CD8-positive, alpha-beta memory T cell (primary cell): ENCODE measurements around the gene MSH6. TPM values are rescaled to one million over a fixed set of nuclear protein-coding genes. Genes with fewer than 3 reads are reported as not detected.
A peak's percentile ranks its signal among the peaks of the same experiment; 100 is the strongest.

Experiments
- CTCF ChIA-PET: fragments of 350-600 bp; sonication (Branson Sonifier 250); formaldehyde crosslinking; loops from one replicate; lab custom pipeline; 2021; ENCODE audit warnings: antibody characterized with exemption; lab: Charles Lee
- POLR2A ChIA-PET: fragments of 350-600 bp; sonication (Branson Sonifier 250); formaldehyde crosslinking; loops from one replicate; lab custom pipeline; 2021; ENCODE audit warnings: antibody characterized with exemption; lab: Charles Lee
- DNase-seq, 5 donors: peaks; one replicate each; pipeline versions ENCODE4 v3.0.0 to v3.0.0-alpha.2; 2020 to 2022; ENCODE audit warnings: mixed read lengths in 1 of 5
- H3K27ac ChIP-seq: one replicate; pipeline ENCODE4 v1.7.0; 2013; ENCODE audit warnings: low read depth, mild to moderate bottlenecking, low read length, moderate library complexity
- H3K27me3 ChIP-seq: 2 replicates; pipeline ENCODE4 v1.7.0; 2013; ENCODE audit warnings: low read length, mild to moderate bottlenecking; ENCODE audit not compliant: insufficient read depth, poor library complexity, severe bottlenecking
- H3K36me3 ChIP-seq: 2 replicates; pipeline ENCODE4 v1.7.0; 2013; ENCODE audit warnings: mild to moderate bottlenecking, low read length, moderate library complexity; ENCODE audit not compliant: insufficient read depth
- H3K4me1 ChIP-seq: 2 replicates; pipeline ENCODE4 v1.7.0; 2013; ENCODE audit warnings: mild to moderate bottlenecking, low read length, moderate library complexity; ENCODE audit not compliant: insufficient read depth
- H3K4me3 ChIP-seq: 2 replicates; pipeline ENCODE4 v1.7.0; 2013; ENCODE audit warnings: mild to moderate bottlenecking, low read length
- H3K9me3 ChIP-seq: 2 replicates; pipeline ENCODE4 v1.7.0; 2013; ENCODE audit warnings: mild to moderate bottlenecking, low read length
- H3K27ac Mint-ChIP-seq, 8 donors: one replicate each; pipeline ENCODE4 v1.8.0; 2020 to 2021; ENCODE audit warnings: mixed read lengths in 8 of 8, mild to moderate bottlenecking in 6 of 8, inconsistent platforms in 3 of 8, moderate library complexity in 3 of 8
- H3K27me3 Mint-ChIP-seq, 2 donors: one replicate each; pipeline ENCODE4 v1.8.0; 2020 to 2021; ENCODE audit warnings: mixed read lengths in 2 of 2, mild to moderate bottlenecking in 1 of 2, moderate library complexity in 1 of 2
- H3K36me3 Mint-ChIP-seq, 3 donors: one replicate each; pipeline ENCODE4 v1.8.0; 2020 to 2021; ENCODE audit warnings: mixed read lengths in 3 of 3, inconsistent platforms in 1 of 3, mild to moderate bottlenecking in 1 of 3
- H3K4me1 Mint-ChIP-seq, 3 donors: one replicate each; pipeline ENCODE4 v1.8.0; 2020 to 2021; ENCODE audit warnings: mixed read lengths in 3 of 3, inconsistent platforms in 1 of 3, mild to moderate bottlenecking in 1 of 3
- H3K4me3 Mint-ChIP-seq, 7 donors: one replicate each; pipeline ENCODE4 v1.8.0; 2020 to 2021; ENCODE audit warnings: mixed read lengths in 7 of 7, mild to moderate bottlenecking in 6 of 7, moderate library complexity in 4 of 7, inconsistent platforms in 2 of 7
- H3K9me3 Mint-ChIP-seq, 5 donors: one replicate each; pipeline ENCODE4 v1.8.0; 2020 to 2022; ENCODE audit warnings: mixed read lengths in 5 of 5, mild to moderate bottlenecking in 3 of 5, moderate library complexity in 2 of 5, inconsistent platforms in 1 of 5
- polyA plus RNA-seq: library from polyadenylated mRNA; unstranded; fragments of 300-500 nt; fragmentation: Illumina TruSeq; gene quantifications from one replicate; pipeline ENCODE4 v1.2.3, GENCODE V29; 2021
- total RNA-seq, 2 experiments: library from RNA; stranded (reverse); gene quantifications; one replicate each; pipeline ENCODE4 v1.2.3, GENCODE V29; 2021

MSH6 gene
- total and polyA plus RNA-seq, 3 experiments from 2014 or later, result 17.6 to 152 (median 142) TPM

GRCh38 chr2:47805850-47806249, 22.9 kb downstream of the MSH6 start:
- Mint-ChIP-seq H3K27ac (peak overlapping the region in 2 of 8 donors; percentile 17 to 50), H3K27me3 (no peaks in the 10 kb centered on the region), H3K4me3 (no peak overlapping the region), H3K36me3 (peaks cover 37 to 95% (median 44%) of the 10 kb centered on the region in 3 donors), H3K9me3 (peaks cover 8 to 10% (median 9%) of the 10 kb centered on the region in 5 donors), H3K4me1 (peaks cover 0 to 3% (median 0%) of the 10 kb centered on the region in 3 donors)
- no peak for DNase-seq
- Histone ChIP-seq H3K27me3 (no peaks in the 10 kb centered on the region), H3K4me3 (no peak overlapping the region), H3K36me3 (peaks cover 48% of the 10 kb centered on the region), H3K27ac (no peak overlapping the region), H3K9me3 (no peaks in the 10 kb centered on the region), H3K4me1 (no peaks in the 10 kb centered on the region)
- POLR2A ChIA-PET, result no interaction called here
- CTCF ChIA-PET, result no interaction called here

GRCh38 chr2:47808614-47809013, 25.7 kb downstream of the MSH6 start:
- Mint-ChIP-seq H3K36me3 (peaks cover 30 to 94% (median 35%) of the 10 kb centered on the region in 3 donors), H3K4me3 (no peak overlapping the region), H3K27ac (peak overlapping the region in 3 of 8 donors; percentile 20 to 84 (median 56)), H3K27me3 (no peaks in the 10 kb centered on the region), H3K4me1 (peaks cover 3 to 8% (median 7%) of the 10 kb centered on the region in 3 donors), H3K9me3 (peaks cover 1 to 3% (median 3%) of the 10 kb centered on the region in 5 donors)
- no peak overlapping the region for H3K27ac ChIP-seq
- no peak for DNase-seq
- no peak overlapping the region for H3K4me3 ChIP-seq
- ChIA-PET POLR2A (no interaction called here), CTCF (interaction anchor here (0.6 kb wide), 1 partner anchor 430 kb away, joined by 3 read pairs; no protein-coding TSS in a partner anchor)
- peaks cover 34% of the 10 kb centered on the region for H3K36me3 ChIP-seq
- H3K27me3 ChIP-seq, result no peaks in the 10 kb centered on the region
- H3K9me3 ChIP-seq, result no peaks in the 10 kb centered on the region
- no peaks in the 10 kb centered on the region for H3K4me1 ChIP-seq

- no peak overlapping the region for H3K4me3 Mint-ChIP-seq
- H3K4me3 ChIP-seq, result no peak overlapping the region
- no peaks in the 10 kb centered on the region for H3K4me1 ChIP-seq
- H3K27ac Mint-ChIP-seq, result peak overlapping the region in 2 of 8 donors; percentile 19 to 47
- no peaks in the 10 kb centered on the region for H3K9me3 Mint-ChIP-seq
- DNase-seq, result no peak
- no peaks in the 10 kb centered on the region for H3K27me3 ChIP-seq
- peaks cover 21 to 92% (median 28%) of the 10 kb centered on the region in 3 donors for H3K36me3 Mint-ChIP-seq
- no peak overlapping the region for H3K27ac ChIP-seq
- no peaks in the 10 kb centered on the region for H3K9me3 ChIP-seq
- peaks cover 3 to 8% (median 7%) of the 10 kb centered on the region in 3 donors for H3K4me1 Mint-ChIP-seq
- ChIA-PET POLR2A (no interaction called here), CTCF (no interaction called here)
- H3K36me3 ChIP-seq, result peaks cover 26% of the 10 kb centered on the region
- no peaks in the 10 kb centered on the region for H3K27me3 Mint-ChIP-seq
Measured at GRCh38 chr2:47809903-47810302, 27.0 kb downstream of the MSH6 start.

- Histone ChIP-seq H3K36me3 (peaks cover 22% of the 10 kb centered on the region), H3K27ac (no peak overlapping the region), H3K4me3 (no peak overlapping the region), H3K9me3 (no peaks in the 10 kb centered on the region), H3K4me1 (no peaks in the 10 kb centered on the region), H3K27me3 (no peaks in the 10 kb centered on the region)
- CTCF ChIA-PET, result no interaction called here
- POLR2A ChIA-PET, result no interaction called here
- Mint-ChIP-seq H3K27me3 (no peaks in the 10 kb centered on the region), H3K4me3 (no peak overlapping the region), H3K36me3 (peaks cover 12 to 92% (median 23%) of the 10 kb centered on the region in 3 donors), H3K27ac (peak overlapping the region in 7 of 8 donors; percentile 3 to 89 (median 48)), H3K9me3 (no peaks in the 10 kb centered on the region), H3K4me1 (peaks cover 3 to 8% (median 7%) of the 10 kb centered on the region in 3 donors)
- no peak for DNase-seq
Measured at GRCh38 chr2:47810850-47811249, 27.9 kb downstream of the MSH6 start.

- DNase-seq, result no peak
- H3K4me3 Mint-ChIP-seq, result no peak overlapping the region
- no peaks in the 10 kb centered on the region for H3K9me3 Mint-ChIP-seq
- Histone ChIP-seq H3K9me3 (no peaks in the 10 kb centered on the region), H3K27me3 (no peaks in the 10 kb centered on the region), H3K4me3 (no peak overlapping the region), H3K4me1 (no peaks in the 10 kb centered on the region), H3K27ac (no peak overlapping the region), H3K36me3 (peaks cover 23% of the 10 kb centered on the region)
- ChIA-PET POLR2A (no interaction called here), CTCF (no interaction called here)
- H3K4me1 Mint-ChIP-seq, result peaks cover 3 to 8% (median 7%) of the 10 kb centered on the region in 3 donors
- H3K27me3 Mint-ChIP-seq, result no peaks in the 10 kb centered on the region
- H3K36me3 Mint-ChIP-seq, result peaks cover 6 to 92% (median 17%) of the 10 kb centered on the region in 3 donors
- H3K27ac Mint-ChIP-seq, result peak overlapping the region in 7 of 8 donors; percentile 1 to 89 (median 38)
Measured at GRCh38 chr2:47811668-47812067, 28.7 kb downstream of the MSH6 start.

GRCh38 chr2:47815764-47816163, 32.8 kb downstream of the MSH6 start:
- H3K36me3 Mint-ChIP-seq, result peaks cover 4 to 92% (median 18%) of the 10 kb centered on the region in 3 donors
- peaks cover 0 to 8% (median 7%) of the 10 kb centered on the region in 3 donors for H3K4me1 Mint-ChIP-seq
- POLR2A ChIA-PET, result no interaction called here

GRCh38 chr2:47818777-47819176, 35.8 kb downstream of the MSH6 start:
- Histone ChIP-seq H3K9me3 (no peaks in the 10 kb centered on the region), H3K36me3 (peaks cover 56% of the 10 kb centered on the region), H3K4me1 (no peaks in the 10 kb centered on the region), H3K4me3 (no peak overlapping the region), H3K27ac (no peak overlapping the region), H3K27me3 (no peaks in the 10 kb centered on the region)
- CTCF ChIA-PET, result no interaction called here
- POLR2A ChIA-PET, result interaction anchor here (0.6 kb wide), 1 partner anchor 943 kb away, joined by 7 read pairs; no protein-coding TSS in a partner anchor
- H3K27me3 Mint-ChIP-seq, result no peaks in the 10 kb centered on the region
- H3K36me3 Mint-ChIP-seq, result peaks cover 3 to 87% (median 9%) of the 10 kb centered on the region in 3 donors
- H3K4me3 Mint-ChIP-seq, result no peak overlapping the region
- no peaks in the 10 kb centered on the region for H3K4me1 Mint-ChIP-seq
- DNase-seq, result no peak
- H3K27ac Mint-ChIP-seq, result no peak overlapping the region
- no peaks in the 10 kb centered on the region for H3K9me3 Mint-ChIP-seq

More at GRCh38 chr2:47815764-47816163, 32.8 kb downstream of the MSH6 start:
- no peak overlapping the region for H3K27ac Mint-ChIP-seq
- Histone ChIP-seq H3K27me3 (no peaks in the 10 kb centered on the region), H3K9me3 (no peaks in the 10 kb centered on the region), H3K27ac (no peak overlapping the region), H3K36me3 (peaks cover 43% of the 10 kb centered on the region), H3K4me1 (no peaks in the 10 kb centered on the region), H3K4me3 (no peak overlapping the region)
- H3K4me3 Mint-ChIP-seq, result no peak overlapping the region
- H3K9me3 Mint-ChIP-seq, result no peaks in the 10 kb centered on the region
- CTCF ChIA-PET, result no interaction called here
- DNase-seq, result no peak
- H3K27me3 Mint-ChIP-seq, result no peaks in the 10 kb centered on the region

- Mint-ChIP-seq H3K4me3 (no peak overlapping the region), H3K27ac (no peak overlapping the region), H3K4me1 (peaks cover 0 to under 1% (median 0%) of the 10 kb centered on the region in 3 donors), H3K9me3 (no peaks in the 10 kb centered on the region), H3K27me3 (no peaks in the 10 kb centered on the region), H3K36me3 (peaks cover 0 to 87% (median 6%) of the 10 kb centered on the region in 3 donors)
- DNase-seq, result no peak
- Histone ChIP-seq H3K4me3 (no peak overlapping the region), H3K27ac (no peak overlapping the region), H3K9me3 (no peaks in the 10 kb centered on the region), H3K4me1 (no peaks in the 10 kb centered on the region), H3K27me3 (no peaks in the 10 kb centered on the region), H3K36me3 (peaks cover 58% of the 10 kb centered on the region)
- ChIA-PET POLR2A (interaction anchor here (0.6 kb wide), 1 partner anchor 52 kb away, joined by 6 read pairs; no protein-coding TSS in a partner anchor), CTCF (no interaction called here)
Measured at GRCh38 chr2:47819834-47820233, 36.9 kb downstream of the MSH6 start.
